GM12872 (cell line): ENCODE measurements around the gene BCL7C.

Source experiments
- CTCF ChIP-seq: IDR thresholded peaks from 3 replicates; pipeline ENCODE4 v1.5.1; 2011; ENCODE audit warnings: low read depth, mild to moderate bottlenecking, low read length, moderate library complexity; ENCODE audit not compliant: insufficient read depth

Gene BCL7C

GRCh38 chr16:30924913-30925631, 31.2 kb upstream of the BCL7C start:
- no peak for TF ChIP-seq CTCF

DNA sequence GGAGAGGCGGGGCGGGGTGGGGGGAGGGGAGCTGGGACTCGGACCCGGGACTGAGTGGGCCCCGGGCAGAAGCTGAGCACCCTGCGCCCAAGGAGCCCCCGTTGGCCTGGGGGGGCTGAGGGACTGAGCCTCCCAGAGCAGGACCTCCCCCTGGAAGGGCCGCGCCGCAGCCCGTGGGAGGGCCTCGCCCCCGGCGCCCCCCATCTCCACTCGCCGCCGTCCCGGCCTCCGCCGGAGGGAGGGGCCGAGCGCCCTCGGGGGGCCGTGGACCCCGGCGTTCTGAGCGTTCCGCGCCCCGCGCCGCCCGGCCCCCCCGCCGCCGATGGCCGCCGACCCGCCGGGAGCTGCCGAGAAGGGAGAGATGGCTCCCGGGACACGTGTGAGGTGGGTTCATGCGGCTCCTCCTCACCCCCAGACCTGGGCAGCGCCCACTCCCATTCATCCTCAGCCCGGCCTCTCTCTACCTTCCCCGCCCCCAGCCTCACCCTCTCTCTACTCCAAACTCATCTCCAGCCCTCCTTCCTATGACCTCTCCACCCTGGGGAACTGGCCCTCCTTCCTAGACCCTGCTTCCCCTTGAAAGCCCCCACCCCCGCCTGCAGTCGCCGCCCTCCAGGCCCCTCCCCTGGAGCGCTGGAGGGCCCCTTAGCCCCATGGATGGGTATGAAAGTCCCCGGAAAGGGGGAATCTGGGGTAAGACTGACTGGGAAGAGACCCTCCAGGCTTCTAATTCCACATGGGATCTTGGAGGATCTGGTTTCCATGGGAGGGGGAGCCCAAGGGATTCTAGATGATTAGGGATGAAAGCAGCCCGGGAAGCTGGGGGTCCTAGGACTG, 30.4 kb upstream of the BCL7C start:
- TF ChIP-seq CTCF = no peak

- no peak for TF ChIP-seq CTCF
These were observed 29.7 kb upstream of the BCL7C start, which contains the start of gene FBXL19 for GRCh38 chr16:30923554-30924075. Gene FBXL19 (plus strand): TSS chr16:30923572. CDS start chr16:30925755, 2,183 bp downstream.

- no peak for TF ChIP-seq CTCF
These were observed 29.2 kb upstream of the BCL7C start for GRCh38 chr16:30922960-30923535.

DNA sequence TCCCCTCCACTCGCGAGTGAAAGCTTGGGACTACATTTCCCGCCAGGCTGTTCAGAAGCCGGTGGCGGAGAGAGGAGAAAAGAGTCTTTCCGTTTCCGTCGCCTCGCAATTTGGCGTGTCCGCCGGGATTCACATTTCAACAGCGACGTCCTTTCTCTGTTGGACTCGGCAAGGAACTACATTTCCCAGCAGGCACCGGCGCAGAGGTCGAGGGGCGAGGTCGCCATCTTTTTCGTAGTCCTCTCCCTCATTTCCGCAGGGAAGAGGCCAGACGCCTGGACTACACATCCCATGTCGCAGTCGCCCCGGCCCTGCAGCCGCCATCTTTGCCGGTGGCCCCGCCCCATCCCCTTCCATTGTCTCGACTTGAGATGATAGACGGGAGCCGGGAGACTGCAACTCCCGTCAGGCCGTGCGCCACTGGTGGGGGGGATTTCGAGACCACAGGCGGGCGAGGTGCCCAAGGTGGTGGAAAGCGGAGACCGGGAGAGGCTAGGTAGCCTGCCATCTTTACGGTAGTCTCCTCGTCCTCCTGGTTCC, 28.6 kb upstream of the BCL7C start:
- no peak for TF ChIP-seq CTCF

- TF ChIP-seq CTCF = peak; percentile 90
These were observed 28.0 kb upstream of the BCL7C start for GRCh38 chr16:30921748-30922419.
